HCT116 (cell line): Measurements from ENCODE around the gene INPP4A. TPM values are rescaled to one million over a fixed set of nuclear protein-coding genes. Genes with fewer than 3 reads are reported as not detected.

Source experiments
- ATAC-seq: fragments of 200-7000 bp; cut with Tn5 transposase; 2 replicates; pipeline ENCODE4 v1.9.1; 2020; ENCODE audit warnings: mild to moderate bottlenecking, moderate library complexity
- BruUV-seq: library from RNA; stranded (reverse); fragments of 400-500 nt; replicated peaks from 2 replicates; lab custom pipeline; 2021; lab: Mats Ljungman, UMichigan
- CTCF ChIA-PET: fragments of 300-600 bp; sonication (Branson Sonifier 250); formaldehyde crosslinking; loops from one replicate; lab custom pipeline; 2021; ENCODE audit warnings: antibody characterized with exemption; lab: Charles Lee
- POLR2A ChIA-PET: fragments of 300-600, 350-600 bp; sonication (Branson Sonifier 250); formaldehyde crosslinking; loops from one replicate; lab custom pipeline; 2021; ENCODE audit warnings: antibody characterized with exemption; lab: Charles Lee
- RAD21 ChIA-PET, 2 experiments: fragments of 300-600 bp; sonication (Branson Sonifier 250); formaldehyde crosslinking; loops; one replicate each; lab custom pipeline; 2023; ENCODE audit warnings: low total read pairs in 2 of 2; ENCODE audit not compliant: uncharacterized antibody in 2 of 2, unreplicated experiment in 2 of 2, low non-redundant PET in 1 of 2; lab: Charles Lee
- DNase-seq: peaks from one replicate; pipeline ENCODE4 v3.0.0-alpha.2; 2010; ENCODE audit warnings: low read depth, low spot score
- H2AFZ ChIP-seq: fragments of 200-600 bp; shearing (Covaris generic), sonication (generic); 2 replicates; pipeline ENCODE4 v1.6.1; 2017; ENCODE audit warnings: low read depth, mixed run types, mixed read lengths, antibody characterized with exemption, low read length; ENCODE audit not compliant: poor library complexity, severe bottlenecking
- H3K27ac ChIP-seq: 2 replicates; pipeline ENCODE4 v1.5.1; 2012; ENCODE audit warnings: low read depth, low read length
- H3K27me3 ChIP-seq: fragments of 200-600 bp; sonication (generic); 2 replicates; pipeline ENCODE4 v1.6.1; 2016; ENCODE audit warnings: mixed run types, low read length, mixed read lengths; ENCODE audit not compliant: insufficient read depth
- H3K36me3 ChIP-seq, 2 experiments: fragments of 200-500 bp in 1 of 2; fragments of 200-600 bp in 1 of 2; sonication (Bioruptor generic) in 1 of 2; sonication (generic) in 1 of 2; 2 replicates each; pipeline versions ENCODE4 v1.5.1 to v1.6.1; 2014 to 2016; ENCODE audit warnings: low read length in 2 of 2, inconsistent platforms in 1 of 2, mixed read lengths in 1 of 2, mixed run types in 1 of 2; ENCODE audit not compliant: insufficient read depth in 2 of 2, control insufficient read depth in 1 of 2
- H3K4me1 ChIP-seq, 2 experiments: fragments of 200-600 bp in 1 of 2; sonication (generic) in 1 of 2; 2 replicates each; pipeline versions ENCODE4 v1.5.1 to v1.6.1; 2012 to 2017; ENCODE audit warnings: low read length in 2 of 2, inconsistent platforms in 1 of 2, mild to moderate bottlenecking in 1 of 2, mixed read lengths in 1 of 2, mixed run types in 1 of 2, moderate library complexity in 1 of 2; ENCODE audit not compliant: insufficient read depth in 2 of 2, control insufficient read depth in 1 of 2
- H3K4me2 ChIP-seq: fragments of 200-600 bp; sonication (generic); 2 replicates; pipeline ENCODE4 v1.6.1; 2017; ENCODE audit warnings: mixed run types, low read length, mixed read lengths
- H3K4me3 ChIP-seq, 2 experiments: fragments of 200-600 bp in 1 of 2; sonication (generic) in 1 of 2; replicated peaks in 1 of 2; 2 replicates each; pipeline ENCODE4 v1.5.1; 2011 to 2016; ENCODE audit warnings: low read length in 2 of 2, control low read depth in 1 of 2, low read depth in 1 of 2, mild to moderate bottlenecking in 1 of 2, mixed read lengths in 1 of 2, mixed run types in 1 of 2
- H3K79me2 ChIP-seq: fragments of 200-600 bp; sonication (generic); 2 replicates; pipeline ENCODE4 v1.6.1; 2017; ENCODE audit warnings: mild to moderate bottlenecking, mixed run types, low read length, moderate library complexity, mixed read lengths; ENCODE audit not compliant: insufficient read depth
- H3K9ac ChIP-seq: fragments of 200-600 bp; sonication (generic); 2 replicates; pipeline ENCODE4 v1.6.1; 2016; ENCODE audit warnings: low read length, mixed read lengths
- H3K9me2 ChIP-seq: fragments of 200-600 bp; sonication (generic), shearing (Covaris generic); 2 replicates; pipeline ENCODE4 v1.6.1; 2017; ENCODE audit warnings: mixed run types, mild to moderate bottlenecking, moderate library complexity; ENCODE audit not compliant: insufficient read depth
- H3K9me3 ChIP-seq, 2 experiments: fragments of 200-500 bp in 1 of 2; fragments of 200-600 bp in 1 of 2; sonication (Bioruptor generic) in 1 of 2; sonication (generic) in 1 of 2; 2 replicates each; pipeline ENCODE4 v1.6.1; 2014 to 2017; ENCODE audit warnings: low read length in 2 of 2, mixed read lengths in 2 of 2, inconsistent platforms in 1 of 2, low read depth in 1 of 2, mild to moderate bottlenecking in 1 of 2, mixed run types in 1 of 2, moderate library complexity in 1 of 2; ENCODE audit not compliant: control insufficient read depth in 1 of 2, insufficient read depth in 1 of 2
- H4K20me1 ChIP-seq: fragments of 200-600 bp; sonication (generic), shearing (Covaris generic); 2 replicates; pipeline ENCODE4 v1.6.1; 2017; ENCODE audit warnings: mixed run types, mild to moderate bottlenecking, moderate library complexity; ENCODE audit not compliant: insufficient read depth
- ELF1 ChIP-seq: IDR thresholded peaks from 2 replicates; pipeline ENCODE4 v1.6.1; 2012; ENCODE audit warnings: low read depth, borderline replicate concordance
- JUND ChIP-seq: IDR thresholded peaks from 2 replicates; pipeline ENCODE4 v1.6.1; 2012
- POLR2A ChIP-seq: IDR thresholded peaks from 2 replicates; pipeline ENCODE4 v1.7.0; 2011; ENCODE audit warnings: borderline replicate concordance; ENCODE audit not compliant: insufficient read depth, insufficient read length; ENCODE audit errors: extremely low read depth
- SP1 ChIP-seq: IDR thresholded peaks from 2 replicates; pipeline ENCODE4 v1.6.1; 2012; ENCODE audit warnings: low read depth
- SRF ChIP-seq: IDR thresholded peaks from 2 replicates; pipeline ENCODE4 v1.6.1; 2012; ENCODE audit warnings: low read depth
- intact Hi-C: fragments of 100-400 bp; cut with micrococcal nuclease; formaldehyde crosslinking; loops from 2 replicates; pipeline ENCODE4 v1.10.0; 2022
- total RNA-seq: library from RNA; stranded (reverse); gene quantifications from one replicate; pipeline ENCODE4 v1.2.1, GENCODE V29; 2021; ENCODE audit not compliant: unreplicated experiment
- TF ChIP-seq, protein P1 (sequence below), 3 experiments: fragments of 200-600 bp in 1 of 3; sonication (generic) in 1 of 3; IDR thresholded peaks in 2 of 3; conservative IDR thresholded peaks in 1 of 3; 2 replicates each; pipeline ENCODE4 v1.5.1; 2012 to 2017; ENCODE audit warnings: low read depth in 2 of 3, low read length in 2 of 3, antibody characterized with exemption in 1 of 3, borderline replicate concordance in 1 of 3, control low read depth in 1 of 3, mild to moderate bottlenecking in 1 of 3, mixed read lengths in 1 of 3, mixed run types in 1 of 3, moderate library complexity in 1 of 3; ENCODE audit not compliant: insufficient read depth in 1 of 3

The INPP4A gene
- total RNA-seq, 1 experiment from 2014 or later = 18.5 TPM

DNA sequence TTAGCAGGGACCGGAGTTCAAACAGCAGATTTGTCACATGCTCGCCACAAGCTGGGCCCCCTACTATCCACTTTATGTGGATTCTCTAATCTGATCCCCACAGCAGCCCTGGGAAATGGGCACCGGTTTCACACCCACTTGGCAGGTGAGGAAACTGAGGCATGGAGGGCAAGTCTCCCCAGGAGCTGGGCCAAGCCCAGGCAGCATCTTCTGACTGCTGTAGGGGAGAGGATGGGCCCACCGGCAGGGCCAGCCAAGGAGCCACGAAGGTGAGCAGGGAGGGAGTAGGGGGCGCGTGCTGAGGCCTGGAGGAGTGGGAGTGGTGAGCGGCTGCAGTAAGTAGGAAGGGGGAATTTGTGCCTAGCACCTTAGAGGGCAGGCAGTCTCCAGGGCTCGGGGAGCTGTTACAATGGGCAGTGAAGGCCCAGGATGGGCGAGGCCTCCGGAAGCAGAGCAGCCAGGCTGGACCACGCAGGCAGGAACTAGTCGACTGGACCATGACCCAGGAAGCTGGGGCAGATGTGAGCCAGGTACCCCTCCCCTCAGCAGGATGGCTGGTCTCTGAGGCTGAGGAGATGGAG is 126.6 kb downstream of the INPP4A start:
- no peaks in the 10 kb centered on the region for H3K79me2 ChIP-seq
- H3K4me1 ChIP-seq = no peaks in the 10 kb centered on the region
- no peak overlapping the region for H3K9ac ChIP-seq
- POLR2A ChIA-PET = no interaction called here
- no peak overlapping the region for H3K27ac ChIP-seq
- no peak for TF ChIP-seq JUND
- TF ChIP-seq, protein P1, sequence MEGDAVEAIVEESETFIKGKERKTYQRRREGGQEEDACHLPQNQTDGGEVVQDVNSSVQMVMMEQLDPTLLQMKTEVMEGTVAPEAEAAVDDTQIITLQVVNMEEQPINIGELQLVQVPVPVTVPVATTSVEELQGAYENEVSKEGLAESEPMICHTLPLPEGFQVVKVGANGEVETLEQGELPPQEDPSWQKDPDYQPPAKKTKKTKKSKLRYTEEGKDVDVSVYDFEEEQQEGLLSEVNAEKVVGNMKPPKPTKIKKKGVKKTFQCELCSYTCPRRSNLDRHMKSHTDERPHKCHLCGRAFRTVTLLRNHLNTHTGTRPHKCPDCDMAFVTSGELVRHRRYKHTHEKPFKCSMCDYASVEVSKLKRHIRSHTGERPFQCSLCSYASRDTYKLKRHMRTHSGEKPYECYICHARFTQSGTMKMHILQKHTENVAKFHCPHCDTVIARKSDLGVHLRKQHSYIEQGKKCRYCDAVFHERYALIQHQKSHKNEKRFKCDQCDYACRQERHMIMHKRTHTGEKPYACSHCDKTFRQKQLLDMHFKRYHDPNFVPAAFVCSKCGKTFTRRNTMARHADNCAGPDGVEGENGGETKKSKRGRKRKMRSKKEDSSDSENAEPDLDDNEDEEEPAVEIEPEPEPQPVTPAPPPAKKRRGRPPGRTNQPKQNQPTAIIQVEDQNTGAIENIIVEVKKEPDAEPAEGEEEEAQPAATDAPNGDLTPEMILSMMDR (IDR thresholded peaks at IDR 0.05 in 2 of 3, conservative IDR thresholded peaks at IDR 0.05 in 1 of 3; ENCODE audit: borderline replicate concordance in 1 of 3, insufficient read depth in 1 of 3, low read depth in 2 of 3, low read length in 2 of 3) = no peak
- TF ChIP-seq SP1 = no peak
- TF ChIP-seq POLR2A = no peak
- TF ChIP-seq SRF = no peak
- intact Hi-C loops = no loop called here
- no peaks in the 10 kb centered on the region for H3K27me3 ChIP-seq
- ATAC-seq (no peak), DNase-seq (no peak)
- BruUV-seq = no TSS peak
- H4K20me1 ChIP-seq = no peaks in the 10 kb centered on the region
- no peak overlapping the region for H3K4me3 ChIP-seq
- no peaks in the 10 kb centered on the region for H3K9me3 ChIP-seq
- RAD21 ChIA-PET = no interaction called here
- peaks cover 0 to 10% of the 10 kb centered on the region in 2 experiments; a peak in 1 of 4 replicates for H3K36me3 ChIP-seq
- no peaks in the 10 kb centered on the region for H3K9me2 ChIP-seq
- no peak overlapping the region for H3K4me2 ChIP-seq
- no peak overlapping the region for H2AFZ ChIP-seq
- CTCF ChIA-PET = no interaction called here

DNA sequence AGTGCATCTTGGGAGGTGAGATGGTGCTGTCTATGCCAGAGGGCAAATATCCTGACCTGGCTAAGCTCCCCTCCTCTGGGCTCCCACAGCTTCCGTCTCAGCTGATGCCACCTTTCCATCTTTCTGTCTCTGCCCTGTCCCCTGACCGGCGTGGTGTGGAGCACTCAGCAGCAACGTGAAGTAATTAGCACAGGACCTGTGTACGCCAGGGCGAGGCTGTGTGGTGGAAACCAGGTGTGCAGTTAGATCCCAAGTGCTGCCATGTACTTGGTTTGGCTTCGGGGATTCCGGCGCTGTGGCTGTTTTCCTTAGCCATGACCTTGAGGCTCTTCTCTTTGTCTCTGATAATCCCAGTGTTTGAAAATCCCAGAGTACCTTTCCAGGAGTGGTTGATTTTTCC is 127.1 kb downstream of the INPP4A start:
- no peak for TF ChIP-seq ELF1
- Histone ChIP-seq H2AFZ (no peak overlapping the region), H3K79me2 (no peaks in the 10 kb centered on the region), H3K9me3 (no peaks in the 10 kb centered on the region), H3K9me2 (no peaks in the 10 kb centered on the region), H3K4me2 (no peak overlapping the region), H3K36me3 (peaks cover 0 to 10% of the 10 kb centered on the region in 2 experiments; a peak in 1 of 4 replicates), H3K4me3 (no peak overlapping the region), H3K4me1 (no peaks in the 10 kb centered on the region), H3K27ac (no peak overlapping the region), H3K27me3 (no peaks in the 10 kb centered on the region), H4K20me1 (no peaks in the 10 kb centered on the region), H3K9ac (no peak overlapping the region)
- ATAC-seq (no peak), DNase-seq (no peak)
- ChIA-PET CTCF (no interaction called here), POLR2A (no interaction called here), RAD21 (no interaction called here)
- intact Hi-C loops = no loop called here
- BruUV-seq = no TSS peak
